Lower lobe of right lung (tissue), 2 donors: Measurements from ENCODE around the gene NDUFA11. TPM values are rescaled to one million over a fixed set of nuclear protein-coding genes. Genes with fewer than 3 reads are reported as not detected.

Experiments used
- ATAC-seq, 2 donors: fragments of 200-7000 bp; cut with Tn5 transposase; one replicate each; pipeline ENCODE4 v1.9.1; 2020 to 2022; ENCODE audit warnings: mild to moderate bottlenecking in 2 of 2, moderate library complexity in 2 of 2
- DNase-seq: peaks from one replicate; pipeline ENCODE4 v3.0.0-alpha.2; 2020
- H3K27ac ChIP-seq: fragments of 200-600 bp; one replicate; pipeline ENCODE4 v1.8.0; 2022
- H3K27me3 ChIP-seq: fragments of 200-600 bp; one replicate; pipeline ENCODE4 v1.8.0; 2022; ENCODE audit warnings: low read depth
- H3K36me3 ChIP-seq: fragments of 200-600 bp; one replicate; pipeline ENCODE4 v1.8.0; 2022; ENCODE audit warnings: mild to moderate bottlenecking
- H3K4me1 ChIP-seq: fragments of 200-600 bp; one replicate; pipeline ENCODE4 v1.8.0; 2022
- H3K4me3 ChIP-seq: fragments of 200-600 bp; one replicate; pipeline ENCODE4 v1.8.0; 2022; ENCODE audit warnings: mild to moderate bottlenecking
- H3K9me3 ChIP-seq: fragments of 200-600 bp; one replicate; pipeline ENCODE4 v1.8.0; 2022
- CTCF ChIP-seq: fragments of 200-600 bp; IDR thresholded peaks from one replicate; pipeline ENCODE4 v1.8.0; 2022; ENCODE audit warnings: antibody characterized with exemption, mild to moderate bottlenecking
- intact Hi-C: fragments of 100-400 bp; cut with DNase I; formaldehyde crosslinking; loops from one replicate; pipeline ENCODE4 v1.11.0; 2022
- total RNA-seq: library from RNA; stranded (reverse); fragmentation: NEBNext Ultra II Directional; extraction: Animal tissue kit (Norgen Biotek cat#: 25700); gene quantifications from one replicate; pipeline ENCODE4 v1.2.1, GENCODE V29; 2021
- donor health status: DM: no; HTN: yes; CAD: no; lungs with severe emphysema.

The NDUFA11 gene
- total RNA-seq, 1 donor from 2014 or later = 150 TPM

- DNase-seq (peak; percentile 88), ATAC-seq (peak; percentile 84 to 91)
- peak within 1 kb of the TSS; percentile 76 for H3K27ac ChIP-seq
- no peaks in the 10 kb centered on the region for H3K27me3 ChIP-seq
- intact Hi-C loops = no loop called here
- H3K4me1 ChIP-seq = peaks cover 23% of the 10 kb centered on the region
- H3K36me3 ChIP-seq = peaks cover 67% of the 10 kb centered on the region
- H3K4me3 ChIP-seq = no peak within 1 kb of the TSS
- no peak for TF ChIP-seq CTCF
- H3K9me3 ChIP-seq = no peaks in the 10 kb centered on the region
These were observed 10.3 kb upstream of the NDUFA11 start, which contains the start of gene CAPS for GRCh38 chr19:5913739-5914357. CAPS (plus strand) TSS chr19:5914254; CDS start chr19:5914407, 153 bp downstream.

GRCh38 chr19:5911366-5911765, 7.8 kb upstream of the NDUFA11 start:
- Histone ChIP-seq H3K9me3 (no peaks in the 10 kb centered on the region), H3K36me3 (peaks cover 45% of the 10 kb centered on the region), H3K4me3 (no peak overlapping the region), H3K27ac (no peak overlapping the region), H3K27me3 (no peaks in the 10 kb centered on the region), H3K4me1 (peaks cover 24% of the 10 kb centered on the region)
- ATAC-seq (no peak), DNase-seq (no peak)
- intact Hi-C loops = no loop called here
- no peak for TF ChIP-seq CTCF

- DNase-seq (no peak), ATAC-seq (no peak)
- H3K36me3 ChIP-seq = peaks cover 38% of the 10 kb centered on the region
- peaks cover 28% of the 10 kb centered on the region for H3K4me1 ChIP-seq
- no peak overlapping the region for H3K4me3 ChIP-seq
- H3K9me3 ChIP-seq = no peaks in the 10 kb centered on the region
- H3K27ac ChIP-seq = no peak overlapping the region
- intact Hi-C loops = no loop called here
- H3K27me3 ChIP-seq = no peaks in the 10 kb centered on the region
- TF ChIP-seq CTCF = no peak
These were observed 7.0 kb upstream of the NDUFA11 start for GRCh38 chr19:5910638-5910907.

GRCh38 chr19:5908773-5909442, 5.3 kb upstream of the NDUFA11 start:
- H3K36me3 ChIP-seq = peaks cover 26% of the 10 kb centered on the region
- no peak overlapping the region for H3K4me3 ChIP-seq
- no peak for DNase-seq
- H3K9me3 ChIP-seq = no peaks in the 10 kb centered on the region
- TF ChIP-seq CTCF = no peak
- intact Hi-C loops = no loop called here
- H3K4me1 ChIP-seq = peaks cover 17% of the 10 kb centered on the region
- H3K27ac ChIP-seq = no peak overlapping the region
- no peaks in the 10 kb centered on the region for H3K27me3 ChIP-seq
- no peak for ATAC-seq

- ATAC-seq = no peak
- intact Hi-C loops = no loop called here
- Histone ChIP-seq H3K27ac (no peak overlapping the region), H3K4me3 (no peak overlapping the region), H3K27me3 (no peaks in the 10 kb centered on the region), H3K36me3 (peaks cover 26% of the 10 kb centered on the region), H3K9me3 (no peaks in the 10 kb centered on the region), H3K4me1 (peaks cover 23% of the 10 kb centered on the region)
- DNase-seq = no peak
- no peak for TF ChIP-seq CTCF
These were observed 3.7 kb upstream of the NDUFA11 start for GRCh38 chr19:5907241-5907640.
